Ishikawa (cell line): ENCODE results near the gene PRKCZ.

ENCODE experiments used
- CEBPB ChIP-seq: IDR thresholded peaks from 2 replicates; pipeline ENCODE4 v1.6.1; 2012
- EP300 ChIP-seq: IDR thresholded peaks from 2 replicates; pipeline ENCODE4 v1.6.1; 2012; ENCODE audit warnings: borderline replicate concordance
- FOXM1 ChIP-seq: IDR thresholded peaks from 2 replicates; pipeline ENCODE4 v1.6.1; 2012; ENCODE audit warnings: low read depth, borderline replicate concordance
- NFIC ChIP-seq: IDR thresholded peaks from 2 replicates; pipeline ENCODE4 v1.6.1; 2012
- RAD21 ChIP-seq: IDR thresholded peaks from 2 replicates; pipeline ENCODE4 v1.6.1; 2012; ENCODE audit warnings: low read depth
- TAF1 ChIP-seq: IDR thresholded peaks from 2 replicates; pipeline ENCODE4 v1.6.1; 2012; ENCODE audit warnings: low read depth, mild to moderate bottlenecking
- TCF12 ChIP-seq: IDR thresholded peaks from 2 replicates; pipeline ENCODE4 v1.6.1; 2012; ENCODE audit warnings: low read depth
- TEAD4 ChIP-seq: IDR thresholded peaks from 2 replicates; pipeline ENCODE4 v1.6.1; 2012
- ZBTB7A ChIP-seq: IDR thresholded peaks from 2 replicates; pipeline ENCODE4 v1.6.1; 2012; ENCODE audit warnings: low read depth
- TF ChIP-seq, protein P1 (sequence below): IDR thresholded peaks from 2 replicates; pipeline ENCODE4 v1.6.1; 2012

DNA sequence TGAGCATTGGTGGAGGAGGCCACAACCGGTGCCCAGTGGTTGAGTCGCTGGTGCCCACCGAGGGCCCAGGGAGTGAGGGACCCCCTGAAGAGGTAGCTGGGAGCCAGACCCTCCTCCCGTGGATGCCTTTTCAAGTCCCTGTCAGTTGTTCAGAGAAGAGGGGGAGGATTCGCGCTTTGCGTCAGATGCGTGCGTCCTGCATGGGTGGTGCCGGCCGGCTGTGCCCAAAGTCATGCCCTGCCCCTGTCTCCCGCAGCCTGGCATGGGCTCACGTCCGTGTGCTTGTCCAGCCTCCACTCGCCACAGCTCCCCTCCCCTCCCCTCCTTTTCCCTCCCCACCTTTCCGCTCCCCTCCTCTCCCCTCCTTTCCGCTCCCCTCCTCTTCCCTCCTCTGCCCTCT is 45.2 kb downstream of the PRKCZ start:
- no peak for TF ChIP-seq TAF1
- TF ChIP-seq CEBPB = no peak
- TF ChIP-seq NFIC = no peak
- TF ChIP-seq FOXM1 = no peak
- TF ChIP-seq EP300 = no peak
- TF ChIP-seq ZBTB7A = no peak
- no peak for TF ChIP-seq TEAD4
- TF ChIP-seq RAD21 = no peak
- TF ChIP-seq, protein P1, sequence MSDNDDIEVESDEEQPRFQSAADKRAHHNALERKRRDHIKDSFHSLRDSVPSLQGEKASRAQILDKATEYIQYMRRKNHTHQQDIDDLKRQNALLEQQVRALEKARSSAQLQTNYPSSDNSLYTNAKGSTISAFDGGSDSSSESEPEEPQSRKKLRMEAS = no peak
- TF ChIP-seq TCF12 = no peak
